BJ (cell line): Measurements from ENCODE around the gene TPP2. TPM values are rescaled to one million over a fixed set of nuclear protein-coding genes. Genes with fewer than 3 reads are reported as not detected.

Experiments used
- CTCF ChIA-PET: fragments of 350-600 bp; formaldehyde crosslinking; extraction: SDS; loops from one replicate; lab custom pipeline; 2021; ENCODE audit warnings: antibody characterized with exemption, inconsistent platforms; lab: Yijun Ruan, JAX
- POLR2A ChIA-PET: fragments of 300-600 bp; sonication (Branson Sonifier 250); formaldehyde crosslinking; extraction: SDS; loops from one replicate; lab custom pipeline; 2021; ENCODE audit warnings: antibody characterized with exemption; lab: Charles Lee
- DNase-seq: peaks from one replicate; pipeline ENCODE4 v3.0.0-alpha.2; 2011; ENCODE audit warnings: low read depth
- H3K27me3 ChIP-seq: 2 replicates; pipeline ENCODE4 v1.6.0; 2011; ENCODE audit warnings: low read length; ENCODE audit not compliant: control insufficient read depth, insufficient read depth
- H3K36me3 ChIP-seq: 2 replicates; pipeline ENCODE4 v1.5.1; 2011; ENCODE audit warnings: low read length; ENCODE audit not compliant: control insufficient read depth, insufficient read depth
- H3K4me3 ChIP-seq: 2 replicates; pipeline ENCODE4 v1.5.1; 2011; ENCODE audit warnings: low read depth, mild to moderate bottlenecking, control low read depth, low read length
- polyA plus RNA-seq: library from polyadenylated mRNA; depleted of rRNA; stranded (reverse); fragments of >200 nt; gene quantifications from 2 replicates; pipeline ENCODE4 v1.2.3, GENCODE V29; 2011
- TF ChIP-seq, protein P1 (sequence below): IDR thresholded peaks from 2 replicates; pipeline ENCODE4 v1.5.1; 2011; ENCODE audit warnings: low read depth, mild to moderate bottlenecking, control low read depth, inconsistent platforms, low read length, moderate library complexity; ENCODE audit not compliant: insufficient read depth

TPP2 gene
- polyA plus RNA-seq, 1 experiment: 13.9 TPM

DNA sequence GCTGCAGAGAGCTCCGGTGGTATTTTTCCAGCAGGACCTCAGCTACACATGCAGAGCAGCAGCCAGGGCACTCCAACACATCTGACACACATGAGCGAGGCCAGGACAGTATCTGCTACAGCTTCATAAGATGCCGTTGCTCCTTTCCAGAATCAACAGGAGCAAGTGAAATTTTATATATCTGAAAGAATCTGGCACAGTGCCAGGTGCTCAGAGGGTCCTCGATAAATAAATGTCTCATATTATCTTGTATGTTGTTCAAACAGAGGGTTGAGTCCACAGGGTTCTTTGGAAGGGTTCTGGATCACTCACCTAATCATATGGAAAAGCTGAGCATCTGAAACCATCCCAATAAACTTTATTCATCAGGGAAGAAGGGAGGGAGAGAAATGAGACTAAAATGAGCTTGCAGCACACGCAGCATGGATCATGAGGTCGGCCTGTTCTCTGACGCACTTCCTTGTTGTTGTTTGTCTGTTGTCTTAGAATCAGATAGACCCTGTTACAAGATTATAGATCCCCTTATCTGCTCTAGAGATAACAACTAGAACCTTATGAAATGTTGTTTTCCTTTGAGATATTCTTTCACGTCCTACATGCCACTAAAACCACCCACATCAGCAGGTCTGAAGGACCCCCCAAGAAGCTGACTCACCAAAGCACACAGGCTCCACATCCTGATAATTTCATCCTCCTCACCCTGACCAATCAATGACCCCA is 101.3 kb downstream of the TPP2 start:
- ChIA-PET CTCF (interaction anchor here (0.5 to 1.2 kb wide), 2 partner anchors 10 to 101 kb away, joined by 3 read pairs; partner anchors contain the start of gene TPP2), POLR2A (no interaction called here)
- H3K27me3 ChIP-seq: 0 out of 2 replicates have a peak, but pooled peaks cover 3% of the 10 kb centered on the region
- no peak for DNase-seq
- H3K36me3 ChIP-seq: no peaks in the 10 kb centered on the region
- no peak overlapping the region for H3K4me3 ChIP-seq
- TF ChIP-seq, protein P1, sequence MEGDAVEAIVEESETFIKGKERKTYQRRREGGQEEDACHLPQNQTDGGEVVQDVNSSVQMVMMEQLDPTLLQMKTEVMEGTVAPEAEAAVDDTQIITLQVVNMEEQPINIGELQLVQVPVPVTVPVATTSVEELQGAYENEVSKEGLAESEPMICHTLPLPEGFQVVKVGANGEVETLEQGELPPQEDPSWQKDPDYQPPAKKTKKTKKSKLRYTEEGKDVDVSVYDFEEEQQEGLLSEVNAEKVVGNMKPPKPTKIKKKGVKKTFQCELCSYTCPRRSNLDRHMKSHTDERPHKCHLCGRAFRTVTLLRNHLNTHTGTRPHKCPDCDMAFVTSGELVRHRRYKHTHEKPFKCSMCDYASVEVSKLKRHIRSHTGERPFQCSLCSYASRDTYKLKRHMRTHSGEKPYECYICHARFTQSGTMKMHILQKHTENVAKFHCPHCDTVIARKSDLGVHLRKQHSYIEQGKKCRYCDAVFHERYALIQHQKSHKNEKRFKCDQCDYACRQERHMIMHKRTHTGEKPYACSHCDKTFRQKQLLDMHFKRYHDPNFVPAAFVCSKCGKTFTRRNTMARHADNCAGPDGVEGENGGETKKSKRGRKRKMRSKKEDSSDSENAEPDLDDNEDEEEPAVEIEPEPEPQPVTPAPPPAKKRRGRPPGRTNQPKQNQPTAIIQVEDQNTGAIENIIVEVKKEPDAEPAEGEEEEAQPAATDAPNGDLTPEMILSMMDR: no peak

DNA sequence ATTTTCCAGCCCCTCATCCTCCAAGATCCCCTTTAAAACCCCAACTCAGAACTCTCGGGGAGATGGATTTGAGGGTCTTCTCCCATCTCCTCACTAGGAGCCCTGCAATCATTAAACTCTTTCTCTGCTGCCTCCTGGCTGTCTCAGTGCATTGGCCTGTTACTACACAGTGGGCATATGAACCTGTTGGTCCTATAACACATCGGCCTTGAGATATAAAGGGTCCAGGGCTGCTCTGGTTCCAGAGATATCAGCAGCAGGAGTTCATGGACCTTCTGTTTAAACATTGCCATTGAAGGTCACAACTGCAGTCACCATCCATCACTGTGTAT is 101.8 kb downstream of the TPP2 start:
- TF ChIP-seq, protein P1: no peak
- DNase-seq: no peak
- H3K36me3 ChIP-seq: no peaks in the 10 kb centered on the region
- H3K4me3 ChIP-seq: no peak overlapping the region
- H3K27me3 ChIP-seq: 0 out of 2 replicates have a peak, but pooled peaks cover 3% of the 10 kb centered on the region
- POLR2A ChIA-PET: no interaction called here
- CTCF ChIA-PET: no interaction called here

DNA sequence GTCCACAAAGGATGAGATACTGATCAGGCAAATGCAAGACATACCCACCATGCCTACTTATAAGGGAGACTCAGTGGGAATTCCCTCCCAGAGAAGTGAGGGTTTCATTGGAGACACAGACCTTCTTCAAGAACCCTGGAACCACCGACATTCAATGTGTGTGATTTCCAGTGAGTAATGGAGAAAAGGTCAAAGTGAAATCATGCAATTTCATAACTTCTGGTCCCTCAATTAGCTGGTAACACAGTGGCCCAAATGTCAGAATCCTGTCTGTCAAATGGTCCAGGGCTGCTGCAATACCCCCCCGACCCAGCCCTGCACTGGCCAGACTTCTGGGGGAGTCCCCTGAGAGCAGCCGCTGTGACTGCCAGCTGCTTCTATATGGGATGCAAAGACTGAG is 102.7 kb downstream of the TPP2 start:
- ChIA-PET POLR2A (no interaction called here), CTCF (no interaction called here)
- H3K4me3 ChIP-seq: no peak overlapping the region
- H3K27me3 ChIP-seq: 0 out of 2 replicates have a peak, but pooled peaks cover 3% of the 10 kb centered on the region
- DNase-seq: no peak
- H3K36me3 ChIP-seq: no peaks in the 10 kb centered on the region
- TF ChIP-seq, protein P1: no peak

DNA sequence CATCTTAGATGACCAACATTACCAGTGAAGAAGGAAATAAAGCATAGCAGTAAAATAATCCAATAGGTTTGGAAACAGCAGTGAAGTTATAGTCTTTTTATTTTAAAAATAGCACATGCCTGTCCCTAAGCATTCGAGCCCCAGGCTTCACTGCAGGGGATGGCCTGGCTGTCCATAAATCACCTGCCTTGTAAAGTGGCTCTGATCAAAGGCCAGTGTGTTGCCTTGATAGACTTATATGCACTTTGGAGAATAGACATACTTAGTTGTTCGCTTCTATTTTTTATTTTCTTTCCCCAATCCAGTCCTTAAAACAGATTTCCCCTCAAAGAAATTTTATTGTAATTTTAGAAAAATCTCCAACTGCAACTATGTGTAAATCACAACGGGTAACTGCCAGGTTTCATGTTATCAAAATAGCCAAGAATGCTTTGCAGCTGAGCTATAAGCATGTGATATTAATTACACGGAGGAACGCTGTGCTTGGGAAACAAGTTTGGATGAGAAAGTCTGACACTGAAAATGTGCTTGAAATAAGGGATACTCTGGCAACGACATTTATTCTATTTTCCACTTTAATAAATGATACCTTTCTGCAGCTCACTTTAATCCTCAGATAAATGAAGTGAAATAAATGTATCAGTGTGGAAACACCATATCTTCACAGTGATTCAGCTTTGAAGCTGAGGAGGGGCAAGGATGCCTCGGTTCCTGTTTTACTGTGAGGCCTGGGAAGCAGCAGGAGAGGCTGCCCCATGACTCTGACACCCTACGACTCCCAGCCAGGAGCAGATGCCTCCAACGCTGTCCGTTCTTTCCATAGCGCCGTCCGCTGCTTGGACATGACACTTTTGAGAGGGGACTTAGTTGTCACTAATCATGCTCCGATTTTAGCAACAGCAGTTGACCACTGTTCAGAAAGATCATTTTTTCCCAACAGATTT is 103.6 kb downstream of the TPP2 start:
- POLR2A ChIA-PET: no interaction called here
- no peaks in the 10 kb centered on the region for H3K36me3 ChIP-seq
- H3K4me3 ChIP-seq: no peak overlapping the region
- no peaks in the 10 kb centered on the region for H3K27me3 ChIP-seq
- CTCF ChIA-PET: interaction anchor here (0.7 kb wide), 1 partner anchor 16 kb away, joined by 3 read pairs; no protein-coding TSS in a partner anchor
- TF ChIP-seq, protein P1: no peak
- DNase-seq: peak; percentile 54

DNA sequence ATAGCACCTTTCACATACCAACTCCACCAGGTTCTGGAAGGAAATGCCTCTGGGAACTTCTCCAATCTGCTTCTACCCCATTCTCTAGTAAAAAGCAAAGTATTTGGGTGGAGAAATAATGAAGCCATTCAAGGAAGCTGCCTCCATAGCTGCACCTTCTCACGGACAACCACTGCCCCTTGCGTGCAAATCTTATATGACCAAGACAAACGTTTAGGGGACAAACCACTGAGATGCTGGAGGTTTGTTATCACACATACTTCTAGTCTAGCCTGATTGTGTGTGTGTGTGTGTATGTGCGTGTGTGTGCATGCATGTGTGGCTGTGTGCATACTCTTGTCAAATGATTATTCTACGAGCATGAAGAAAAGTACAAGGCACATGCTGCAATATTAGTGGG is 104.5 kb downstream of the TPP2 start:
- TF ChIP-seq, protein P1: no peak
- Histone ChIP-seq H3K36me3 (no peaks in the 10 kb centered on the region), H3K27me3 (no peaks in the 10 kb centered on the region), H3K4me3 (no peak overlapping the region)
- no peak for DNase-seq
- ChIA-PET POLR2A (no interaction called here), CTCF (interaction anchor here (0.6 to 0.7 kb wide), 2 partner anchors 10 to 61 kb away, joined by 3 read pairs; no protein-coding TSS in a partner anchor)
